Kidney glomerular epithelial cell (primary cell): Measurements from ENCODE around the gene KLHL11.
"Not testable (repeated sequence)": the region's sequence is repeated elsewhere in the genome, so short reads cannot be mapped to it uniquely, and the experiment has no call there.

Source experiments
- DNase-seq: peaks from one replicate; lab custom pipeline; 2025; lab: John Stamatoyannopoulos, UW

Gene KLHL11

GRCh38 chr17:41837761-41838538 lies 27.3 kb downstream of the KLHL11 start, which contains the start of gene KLHL10:
Gene KLHL10, plus strand, starts transcription at chr17:41837825. Its CDS starts 108 bp downstream, at chr17:41837933.
- no peak for DNase-seq

DNA sequence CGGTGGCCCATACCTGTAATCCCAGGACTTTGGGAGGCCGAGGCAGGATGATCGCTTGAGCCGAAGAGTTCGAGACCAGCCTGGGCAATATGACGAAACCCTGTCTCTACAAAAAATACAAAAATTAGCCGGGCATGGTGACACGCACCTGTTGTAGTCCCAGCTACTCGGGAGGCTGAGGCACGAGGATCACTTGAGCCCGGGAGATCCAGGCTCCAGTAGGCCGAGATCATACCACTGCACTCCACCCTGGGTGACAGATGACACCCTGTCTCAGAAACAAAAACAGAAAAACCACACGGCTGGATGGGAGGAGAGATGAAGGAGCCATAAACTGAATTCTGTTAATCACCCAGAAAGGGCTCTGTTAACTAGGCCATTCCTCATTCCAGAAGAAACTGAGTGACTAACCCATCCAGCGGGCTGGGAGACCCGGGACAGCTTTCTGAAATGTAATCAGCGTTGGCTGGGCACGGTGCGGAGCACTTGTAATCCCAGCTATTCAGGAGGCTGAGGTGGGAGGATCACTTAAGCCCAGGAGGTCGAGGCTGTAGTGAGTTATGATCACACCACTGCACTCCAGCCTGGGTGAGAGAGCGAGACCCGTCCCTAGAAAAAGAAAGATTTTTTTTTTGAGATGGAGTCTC lies 28.6 kb downstream of the KLHL11 start:
- DNase-seq: no peak

DNA sequence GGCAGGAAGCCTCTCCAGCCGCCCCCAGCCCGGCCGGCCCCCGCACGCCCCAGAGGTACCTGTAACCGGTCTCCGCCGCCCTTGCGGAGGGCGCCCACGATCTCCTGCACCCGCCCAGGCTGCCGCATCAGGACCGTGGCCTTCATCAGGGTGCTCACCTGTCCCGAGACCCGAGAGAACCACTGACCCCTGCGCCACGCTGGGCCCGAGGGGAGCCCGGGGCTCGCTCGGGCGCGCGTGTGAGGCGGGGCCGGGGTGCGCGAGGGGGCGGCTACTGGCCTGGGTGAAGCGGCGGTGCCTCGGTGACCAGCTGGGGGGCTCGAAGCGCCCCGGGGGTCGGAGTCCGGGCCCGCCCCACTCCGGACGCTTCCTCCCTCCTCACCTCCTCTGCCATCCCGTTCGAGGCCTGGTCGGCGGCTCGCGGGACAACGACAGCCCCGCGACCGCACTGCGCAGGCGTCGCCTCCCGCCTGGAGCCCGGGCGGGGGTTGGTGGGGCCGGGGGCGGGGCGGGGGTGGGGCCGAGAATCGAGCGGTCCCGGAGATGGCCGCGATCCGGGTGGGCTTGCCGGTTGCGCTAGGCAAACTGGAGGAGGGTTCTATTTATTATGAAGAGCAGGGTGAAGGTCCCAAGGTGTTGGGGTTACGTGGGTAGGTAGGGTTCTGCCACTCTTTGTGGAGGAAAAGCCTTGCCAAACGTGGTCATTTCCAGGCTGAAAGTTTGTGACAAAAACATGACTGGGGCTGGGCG lies 29.2 kb downstream of the KLHL11 start, which contains the start of gene NT5C3B:
NT5C3B (minus strand) TSS at position 433 of the 750 bp plus-strand sequence; CDS start at position 394, 39 bp downstream.
- peak; percentile 29 for DNase-seq

DNA sequence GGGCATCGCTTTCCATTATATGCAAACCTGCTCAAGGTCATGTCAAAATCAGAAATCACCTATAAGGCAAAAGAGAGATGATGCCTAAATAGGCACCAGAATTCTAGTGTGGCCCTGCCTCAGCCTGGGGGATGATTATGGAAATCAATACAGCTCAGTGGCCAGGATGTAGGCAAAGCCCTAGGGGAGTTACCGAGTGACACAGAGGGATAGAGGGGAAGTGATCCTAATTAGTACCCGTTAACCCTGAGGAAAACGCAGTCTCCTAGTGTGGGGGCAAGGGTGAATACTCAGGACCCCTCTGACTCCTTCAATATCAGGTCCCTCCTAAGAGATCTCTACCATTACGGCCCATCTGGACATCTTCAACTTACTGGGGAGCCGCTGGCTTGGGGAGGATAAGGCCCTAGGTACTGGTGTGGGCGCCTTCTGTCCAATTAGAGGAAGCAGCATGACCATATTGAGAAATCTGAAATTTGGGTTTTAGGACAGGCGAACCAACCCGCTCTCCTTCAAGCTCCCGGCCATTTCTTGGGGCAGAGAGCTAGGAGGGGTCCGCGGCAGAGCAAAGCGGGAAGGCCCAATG lies 29.9 kb downstream of the KLHL11 start:
- no peak for DNase-seq

GRCh38 chr17:41829961-41830360 lies 35.3 kb downstream of the KLHL11 start:
- not testable (repeated sequence) for DNase-seq

DNA sequence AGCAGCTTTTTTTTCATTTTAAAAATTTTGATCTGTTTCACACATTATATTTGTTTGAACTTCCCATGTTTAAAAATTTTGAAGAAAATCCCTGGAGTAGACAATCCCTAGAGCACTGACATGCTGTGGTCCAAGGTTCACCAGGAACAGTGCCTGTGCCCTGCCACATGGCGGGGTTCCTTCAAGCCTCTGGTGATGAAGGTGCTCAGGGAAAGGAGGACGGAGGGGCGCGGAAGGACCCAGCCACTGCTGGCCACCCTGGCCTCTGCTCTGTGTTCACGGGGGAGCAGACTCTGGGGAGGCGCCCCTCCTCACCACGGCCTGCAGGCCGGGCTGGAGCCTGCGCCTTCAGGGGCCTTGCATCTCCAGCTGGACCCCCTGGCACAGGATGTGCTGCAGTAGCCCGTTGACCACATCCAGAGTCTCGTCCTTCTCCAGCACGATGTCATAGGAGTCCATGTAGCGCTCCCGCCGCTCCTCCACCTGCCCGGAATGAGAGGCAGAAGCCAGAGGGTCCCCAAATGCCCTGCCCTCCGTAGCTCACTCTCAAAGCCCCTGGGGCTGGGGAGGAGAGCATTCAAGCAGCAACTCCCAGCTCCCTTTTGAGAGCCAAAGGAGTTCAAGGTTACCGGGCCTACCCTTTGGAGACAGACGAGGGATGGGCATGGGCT lies 39.9 kb downstream of the KLHL11 start:
- DNase-seq: no peak

- DNase-seq: no peak
Observed at GRCh38 chr17:41824086-41824485, 41.1 kb downstream of the KLHL11 start.

DNA sequence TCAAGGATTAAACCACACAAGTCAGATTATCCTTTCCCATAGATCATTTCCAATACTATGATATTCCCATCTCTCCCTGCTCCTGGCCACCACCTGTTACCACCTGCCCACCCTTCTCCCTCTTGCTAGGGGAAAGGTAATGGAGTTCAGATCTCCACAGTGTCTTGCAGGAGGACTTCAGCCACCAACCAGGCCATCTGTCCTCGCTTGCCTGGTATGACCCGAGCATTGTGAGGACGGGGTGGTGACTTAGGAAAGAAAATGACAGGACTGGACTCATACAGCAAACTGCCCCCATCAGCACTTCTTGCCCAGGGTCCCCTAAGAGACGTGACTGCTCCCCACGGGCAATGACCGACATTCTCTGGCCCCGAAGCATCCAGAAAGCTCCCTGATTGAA lies 41.6 kb downstream of the KLHL11 start:
- DNase-seq: no peak

DNA sequence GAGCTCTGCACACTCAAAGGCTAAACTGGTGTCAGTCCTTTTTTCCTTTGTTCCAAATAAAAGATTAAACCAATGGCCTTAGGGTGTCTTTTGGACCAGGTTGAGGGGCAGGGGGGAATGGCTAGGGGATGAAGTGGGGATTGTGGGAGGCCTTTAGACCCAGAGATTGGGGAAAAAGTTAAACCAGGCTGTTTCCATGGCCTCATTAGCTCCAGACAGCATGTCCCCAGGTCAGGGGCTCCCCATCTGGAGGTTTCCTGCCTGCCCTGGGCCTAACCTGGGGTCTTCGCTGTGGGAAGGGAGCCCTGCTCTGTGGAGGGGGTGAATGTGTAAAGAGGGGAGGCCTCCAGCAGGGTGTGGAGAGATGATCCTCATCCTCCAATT lies 42.1 kb downstream of the KLHL11 start:
- DNase-seq: no peak

- no peak for DNase-seq
Observed at GRCh38 chr17:41822216-41823140, 42.7 kb downstream of the KLHL11 start.

- DNase-seq: no peak
Observed at GRCh38 chr17:41821776-41822175, 43.4 kb downstream of the KLHL11 start.

- no peak for DNase-seq
Observed at GRCh38 chr17:41818024-41818423, 47.2 kb downstream of the KLHL11 start.

- no peak for DNase-seq
Observed at GRCh38 chr17:41816637-41817320, 48.4 kb downstream of the KLHL11 start.

GRCh38 chr17:41814195-41814594 lies 51.0 kb downstream of the KLHL11 start:
- peak; percentile 26 for DNase-seq

GRCh38 chr17:41813699-41814124 lies 51.5 kb downstream of the KLHL11 start:
- no peak for DNase-seq

- DNase-seq: no peak
Observed at GRCh38 chr17:41813152-41813680, 52.0 kb downstream of the KLHL11 start.

- peak; percentile 77 for DNase-seq
Observed at GRCh38 chr17:41812381-41813151, 52.7 kb downstream of the KLHL11 start, which contains the start of gene FKBP10. Gene FKBP10, plus strand, starts transcription at chr17:41813004. Its CDS starts 31 bp downstream, at chr17:41813035.

DNA sequence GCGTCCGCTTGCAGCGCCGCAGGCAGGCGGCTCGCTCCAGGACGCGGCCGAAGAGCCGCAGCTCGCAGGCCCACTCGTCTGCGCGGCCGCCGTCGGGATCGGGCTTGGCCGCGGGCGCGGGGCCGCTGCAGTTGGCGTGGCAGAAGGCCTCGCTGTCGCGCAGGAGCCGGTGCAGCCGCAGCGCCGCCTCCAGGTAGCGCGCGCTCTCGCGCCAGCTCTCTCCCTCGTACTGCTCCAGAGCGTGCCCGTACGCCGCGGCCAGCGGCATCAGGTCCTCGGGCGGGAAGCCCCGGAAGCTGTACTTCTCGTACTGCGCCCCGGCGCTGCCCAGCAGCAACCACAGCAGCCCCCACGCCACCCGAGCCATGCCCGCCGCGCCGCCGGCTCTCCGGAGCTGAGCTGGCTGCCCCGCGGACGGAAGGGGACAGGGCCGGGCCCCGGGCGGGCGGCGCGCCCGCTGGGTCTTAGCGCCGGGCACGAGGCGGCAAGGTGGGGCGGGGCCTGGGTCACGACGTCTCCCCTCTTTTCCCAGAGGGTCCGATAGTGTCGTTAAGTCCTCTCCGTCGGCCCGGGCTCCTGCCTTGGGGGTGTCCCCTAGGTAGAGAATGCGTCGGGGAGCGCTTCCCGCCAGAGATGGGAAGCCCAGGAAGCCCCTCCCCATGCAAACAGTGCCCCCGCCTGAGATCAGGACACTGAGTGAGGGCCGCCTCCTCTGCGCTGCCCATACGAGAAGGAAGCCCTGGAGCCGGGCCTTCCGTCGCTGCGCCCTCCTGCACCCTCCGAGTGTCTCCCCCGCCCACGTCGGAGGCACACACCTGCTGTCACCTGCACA lies 53.5 kb downstream of the KLHL11 start, which contains the start of gene P3H4:
P3H4 (minus strand) TSS at position 401 of the 832 bp plus-strand sequence; CDS start at position 367, 34 bp downstream.
- peak; percentile 62 for DNase-seq
